ENCODE data around the gene DYNLT4. TPM values are rescaled to one million over a fixed set of nuclear protein-coding genes. Genes with fewer than 3 reads are reported as not detected.

Gene DYNLT4
- total RNA-seq, 1 experiment from 2014 or later, result not detected

DNA sequence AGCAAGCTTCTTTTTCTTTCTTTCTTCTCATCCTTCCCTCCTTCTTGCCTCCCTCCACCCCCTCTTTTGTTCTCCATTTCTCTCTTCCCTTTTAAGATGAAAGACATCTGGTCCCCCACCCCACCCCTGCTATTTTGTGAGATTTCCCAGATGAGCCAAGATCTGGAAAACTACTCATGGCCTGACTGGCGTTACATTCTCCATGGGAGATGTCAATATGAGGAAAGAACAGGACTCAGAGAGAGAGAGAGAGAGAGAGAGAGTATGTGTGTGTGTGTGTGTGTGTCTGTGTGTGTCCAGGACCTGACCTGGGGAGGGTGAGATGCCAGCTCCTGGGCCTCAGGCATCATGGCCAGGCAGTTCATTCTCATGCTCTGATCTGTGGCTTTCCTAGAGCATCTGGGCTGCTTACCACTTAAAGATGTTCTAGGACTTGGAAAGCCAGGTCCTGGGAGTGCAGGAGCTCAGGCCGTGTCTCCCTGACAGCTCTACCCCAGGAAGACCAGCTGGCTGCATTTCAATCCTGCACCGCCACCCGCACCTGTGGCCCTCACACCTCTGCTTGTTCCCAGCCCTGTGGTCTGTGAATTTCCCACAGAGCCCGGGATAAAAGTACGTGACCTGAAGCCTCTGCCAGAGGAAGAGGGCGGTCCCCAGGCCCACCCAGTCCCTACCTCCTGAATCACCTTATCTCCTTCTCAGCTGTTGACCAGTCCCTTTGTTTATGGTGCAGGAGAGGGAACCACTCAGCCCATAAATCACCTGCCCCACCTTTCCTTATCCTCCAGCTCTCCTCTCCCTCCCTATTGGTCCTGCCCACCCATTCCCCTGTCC is 16.0 kb downstream of the DYNLT4 start:
- no peak overlapping the region for H3K27ac ChIP-seq (ENCODE audit: low read length)
- no peaks in the 10 kb centered on the region for H3K9me3 ChIP-seq (ENCODE audit: control insufficient read depth, insufficient read depth, low read depth, low read length)
- no peak overlapping the region for H3K4me3 ChIP-seq (ENCODE audit: low read depth in 2 of 2, low read length in 2 of 2)
- TF ChIP-seq TCF7L2 (IDR thresholded peaks at IDR 0.05; ENCODE audit: low read depth, low read length) (no peak), POLR2AphosphoS5 (IDR thresholded peaks at IDR 0.05; ENCODE audit: low read depth, low read length) (no peak), SIN3A (IDR thresholded peaks at IDR 0.05; ENCODE audit: borderline replicate concordance, insufficient read depth, low read depth, low read length) (no peak)
- TF ChIP-seq, protein P1, sequence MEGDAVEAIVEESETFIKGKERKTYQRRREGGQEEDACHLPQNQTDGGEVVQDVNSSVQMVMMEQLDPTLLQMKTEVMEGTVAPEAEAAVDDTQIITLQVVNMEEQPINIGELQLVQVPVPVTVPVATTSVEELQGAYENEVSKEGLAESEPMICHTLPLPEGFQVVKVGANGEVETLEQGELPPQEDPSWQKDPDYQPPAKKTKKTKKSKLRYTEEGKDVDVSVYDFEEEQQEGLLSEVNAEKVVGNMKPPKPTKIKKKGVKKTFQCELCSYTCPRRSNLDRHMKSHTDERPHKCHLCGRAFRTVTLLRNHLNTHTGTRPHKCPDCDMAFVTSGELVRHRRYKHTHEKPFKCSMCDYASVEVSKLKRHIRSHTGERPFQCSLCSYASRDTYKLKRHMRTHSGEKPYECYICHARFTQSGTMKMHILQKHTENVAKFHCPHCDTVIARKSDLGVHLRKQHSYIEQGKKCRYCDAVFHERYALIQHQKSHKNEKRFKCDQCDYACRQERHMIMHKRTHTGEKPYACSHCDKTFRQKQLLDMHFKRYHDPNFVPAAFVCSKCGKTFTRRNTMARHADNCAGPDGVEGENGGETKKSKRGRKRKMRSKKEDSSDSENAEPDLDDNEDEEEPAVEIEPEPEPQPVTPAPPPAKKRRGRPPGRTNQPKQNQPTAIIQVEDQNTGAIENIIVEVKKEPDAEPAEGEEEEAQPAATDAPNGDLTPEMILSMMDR (IDR thresholded peaks at IDR 0.05), result no peak
- TF ChIP-seq, protein P2, sequence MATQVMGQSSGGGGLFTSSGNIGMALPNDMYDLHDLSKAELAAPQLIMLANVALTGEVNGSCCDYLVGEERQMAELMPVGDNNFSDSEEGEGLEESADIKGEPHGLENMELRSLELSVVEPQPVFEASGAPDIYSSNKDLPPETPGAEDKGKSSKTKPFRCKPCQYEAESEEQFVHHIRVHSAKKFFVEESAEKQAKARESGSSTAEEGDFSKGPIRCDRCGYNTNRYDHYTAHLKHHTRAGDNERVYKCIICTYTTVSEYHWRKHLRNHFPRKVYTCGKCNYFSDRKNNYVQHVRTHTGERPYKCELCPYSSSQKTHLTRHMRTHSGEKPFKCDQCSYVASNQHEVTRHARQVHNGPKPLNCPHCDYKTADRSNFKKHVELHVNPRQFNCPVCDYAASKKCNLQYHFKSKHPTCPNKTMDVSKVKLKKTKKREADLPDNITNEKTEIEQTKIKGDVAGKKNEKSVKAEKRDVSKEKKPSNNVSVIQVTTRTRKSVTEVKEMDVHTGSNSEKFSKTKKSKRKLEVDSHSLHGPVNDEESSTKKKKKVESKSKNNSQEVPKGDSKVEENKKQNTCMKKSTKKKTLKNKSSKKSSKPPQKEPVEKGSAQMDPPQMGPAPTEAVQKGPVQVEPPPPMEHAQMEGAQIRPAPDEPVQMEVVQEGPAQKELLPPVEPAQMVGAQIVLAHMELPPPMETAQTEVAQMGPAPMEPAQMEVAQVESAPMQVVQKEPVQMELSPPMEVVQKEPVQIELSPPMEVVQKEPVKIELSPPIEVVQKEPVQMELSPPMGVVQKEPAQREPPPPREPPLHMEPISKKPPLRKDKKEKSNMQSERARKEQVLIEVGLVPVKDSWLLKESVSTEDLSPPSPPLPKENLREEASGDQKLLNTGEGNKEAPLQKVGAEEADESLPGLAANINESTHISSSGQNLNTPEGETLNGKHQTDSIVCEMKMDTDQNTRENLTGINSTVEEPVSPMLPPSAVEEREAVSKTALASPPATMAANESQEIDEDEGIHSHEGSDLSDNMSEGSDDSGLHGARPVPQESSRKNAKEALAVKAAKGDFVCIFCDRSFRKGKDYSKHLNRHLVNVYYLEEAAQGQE (IDR thresholded peaks at IDR 0.05; ENCODE audit: insufficient read depth in 1 of 2, low read depth in 2 of 2, low read length in 1 of 2), result no peak
- ChIA-PET POLR2A (interaction anchor here (0.6 kb wide), 2 partner anchors 8 to 133 kb away, joined by 6 to 14 read pairs; no protein-coding TSS in a partner anchor), CTCF (interaction anchor here (0.5 to 0.8 kb wide), 5 partner anchors 11 to 1221 kb away, joined by 3 to 10 read pairs (median 3); no protein-coding TSS in a partner anchor)
- in situ Hi-C loops (cut with HindIII; ENCODE audit: low pct_unique_long_range_greater_than_20kb, low sequenced_read_pairs) (no loop called here), intact Hi-C loops (cut with micrococcal nuclease; ENCODE audit: unreplicated experiment) (no loop called here)
- H3K4me1 ChIP-seq (ENCODE audit: control insufficient read depth, insufficient read depth, low read length), result no peaks in the 10 kb centered on the region
- no TSS peak for BruUV-seq (replicated peaks)
- ATAC-seq, result no peak
- no peaks in the 10 kb centered on the region for H3K27me3 ChIP-seq (ENCODE audit: control insufficient read depth, insufficient read depth, low read length)
- DNase-seq (ENCODE audit: low read depth, low spot score), result no peak
- no peaks in the 10 kb centered on the region for H3K36me3 ChIP-seq (ENCODE audit: control insufficient read depth, insufficient read depth, low read length)

DNA sequence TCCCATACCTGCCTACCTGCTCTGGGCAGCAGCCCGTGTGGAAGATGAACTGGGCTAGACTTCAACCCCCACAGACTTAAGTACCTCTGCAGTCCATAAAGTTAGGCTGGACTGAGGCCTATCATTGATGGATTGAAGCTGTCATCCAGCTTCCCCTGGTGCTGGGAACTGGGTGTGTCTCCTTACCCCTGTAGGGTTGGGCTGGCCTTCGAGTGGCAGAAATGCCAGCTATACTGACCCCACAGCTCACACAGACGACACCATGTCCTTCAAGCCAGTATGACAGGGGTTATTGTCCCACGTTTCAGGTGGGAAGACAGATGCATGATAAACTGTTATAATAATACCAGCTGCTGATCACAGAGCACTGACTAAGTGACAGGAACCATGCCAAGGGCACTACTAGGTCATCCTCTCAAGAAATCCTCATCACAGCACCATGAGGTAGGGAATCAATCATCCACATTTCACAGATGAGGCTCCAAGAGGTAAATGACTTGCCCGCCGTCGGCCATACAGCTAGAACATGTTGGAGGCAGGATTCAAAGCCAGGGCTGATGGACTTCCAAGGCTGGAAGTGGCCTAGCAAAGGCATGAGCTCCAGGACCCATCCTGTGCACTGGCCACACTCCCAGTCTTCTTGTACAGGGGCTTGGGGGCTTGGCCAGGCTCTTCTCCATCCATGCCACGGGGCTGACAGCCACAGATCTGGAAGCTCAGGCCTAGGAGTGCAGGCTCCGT is 18.9 kb downstream of the DYNLT4 start, which contains the start of gene BEST4:
TSS of gene BEST4 (minus strand) at position 51 of the 741 bp plus-strand sequence. CDS start 465 bp downstream, outside the sequence.
- BruUV-seq (replicated peaks), result no TSS peak
- intact Hi-C loops (cut with micrococcal nuclease; ENCODE audit: unreplicated experiment), result no loop called here
- ChIA-PET CTCF (no interaction called here), POLR2A (interaction anchor here (1.4 kb wide), 1 partner anchor 31 kb away, joined by 4 read pairs; no protein-coding TSS in a partner anchor)
- in situ Hi-C loops (cut with HindIII; ENCODE audit: low pct_unique_long_range_greater_than_20kb, low sequenced_read_pairs), result no loop called here
- no peaks in the 10 kb centered on the region for H3K9me3 ChIP-seq (ENCODE audit: control insufficient read depth, insufficient read depth, low read depth, low read length)
- no peaks in the 10 kb centered on the region; the same call in 1 of the 2 replicates for H3K4me1 ChIP-seq (ENCODE audit: control insufficient read depth, insufficient read depth, low read length)
- no peaks in the 10 kb centered on the region for H3K27me3 ChIP-seq (ENCODE audit: control insufficient read depth, insufficient read depth, low read length)
- H3K4me3 ChIP-seq (ENCODE audit: low read depth in 2 of 2, low read length in 2 of 2), result no peak within 1 kb of the TSS
- H3K27ac ChIP-seq (ENCODE audit: low read length), result no peak within 1 kb of the TSS
- no peak for ATAC-seq
- H3K36me3 ChIP-seq (ENCODE audit: control insufficient read depth, insufficient read depth, low read length), result no peaks in the 10 kb centered on the region
- TF ChIP-seq, protein P2 (IDR thresholded peaks at IDR 0.05; ENCODE audit: insufficient read depth in 1 of 2, low read depth in 2 of 2, low read length in 1 of 2), result no peak
- TF ChIP-seq, protein P1 (IDR thresholded peaks at IDR 0.05), result no peak
- no peak for TF ChIP-seq TCF7L2 (IDR thresholded peaks at IDR 0.05; ENCODE audit: low read depth, low read length)
- TF ChIP-seq POLR2AphosphoS5 (IDR thresholded peaks at IDR 0.05; ENCODE audit: low read depth, low read length), result no peak
- TF ChIP-seq SIN3A (IDR thresholded peaks at IDR 0.05; ENCODE audit: borderline replicate concordance, insufficient read depth, low read depth, low read length), result no peak
- no peak for DNase-seq (ENCODE audit: low read depth, low spot score)
